HEK293 (cell line): Measurements from ENCODE around the gene MCU.

Source experiments
- CTCF ChIA-PET: fragments of 350-600 bp; formaldehyde crosslinking; extraction: SDS; loops from one replicate; lab custom pipeline; 2021; ENCODE audit warnings: antibody characterized with exemption; lab: Yijun Ruan, JAX
- POLR2A ChIA-PET: fragments of 300-600 bp; formaldehyde crosslinking; extraction: SDS; loops from one replicate; lab custom pipeline; 2020; ENCODE audit warnings: antibody characterized with exemption, inconsistent platforms; lab: Yijun Ruan, JAX
- H3K27ac ChIP-seq: fragments of 200-500 bp; sonication (Bioruptor generic); 2 replicates; pipeline ENCODE4 v1.5.1; 2014; ENCODE audit warnings: low read depth, low read length, control low read depth, inconsistent platforms; ENCODE audit errors: extremely low read depth
- H3K36me3 ChIP-seq, 2 experiments: fragments of 200-500 bp in 1 of 2; sonication (Bioruptor generic) in 1 of 2; 1 replicate in 1 of 2; 2 replicates in 1 of 2; pipeline ENCODE4 v1.5.1; 2014 to 2017; ENCODE audit warnings: inconsistent platforms in 2 of 2, low read length in 2 of 2; ENCODE audit not compliant: control insufficient read depth in 2 of 2, insufficient read depth in 1 of 2
- H3K4me1 ChIP-seq: fragments of 200-500 bp; sonication (Bioruptor generic); 2 replicates; pipeline ENCODE4 v1.5.1; 2014; ENCODE audit warnings: mild to moderate bottlenecking, low read length, inconsistent platforms; ENCODE audit not compliant: control insufficient read depth, insufficient read depth
- H3K4me3 ChIP-seq: 2 replicates; pipeline ENCODE4 v1.5.1; 2011; ENCODE audit warnings: low read depth, mild to moderate bottlenecking, control low read depth, low read length, moderate library complexity
- H3K9me3 ChIP-seq: fragments of 200-500 bp; sonication (Bioruptor generic); 2 replicates; pipeline ENCODE4 v1.5.1; 2014; ENCODE audit warnings: low read depth, low read length, inconsistent platforms; ENCODE audit not compliant: control insufficient read depth, insufficient read depth
- ELK4 ChIP-seq: IDR thresholded peaks from 2 replicates; pipeline ENCODE4 v1.6.1; 2011; ENCODE audit warnings: mild to moderate bottlenecking, low read depth, low read length, borderline replicate concordance
- PBX3 ChIP-seq: sonication (generic); formaldehyde crosslinking; IDR thresholded peaks from 2 replicates; pipeline ENCODE4 v1.8.1; 2022; ENCODE audit warnings: mild to moderate bottlenecking, moderate library complexity, missing genetic modification reagents
- PRDM10 ChIP-seq: fragments of 450-650 bp; formaldehyde crosslinking; IDR thresholded peaks from 2 replicates; pipeline ENCODE4 v1.5.1; 2016; ENCODE audit warnings: missing biosample characterization, missing genetic modification characterization
- SP2 ChIP-seq: fragments of 450-650 bp; formaldehyde crosslinking; IDR thresholded peaks from 2 replicates; pipeline ENCODE4 v1.5.1; 2016; ENCODE audit warnings: missing biosample characterization, missing genetic modification characterization
- WT1 ChIP-seq: fragments of 450-650 bp; formaldehyde crosslinking; IDR thresholded peaks from 2 replicates; pipeline ENCODE4 v1.5.1; 2016; ENCODE audit warnings: missing biosample characterization, missing genetic modification characterization
- ZBTB11 ChIP-seq: fragments of 450-650 bp; formaldehyde crosslinking; conservative IDR thresholded peaks from 2 replicates; pipeline ENCODE4 v1.5.1; 2016; ENCODE audit warnings: low read depth, missing biosample characterization, missing genetic modification characterization
- ZBTB7A ChIP-seq: fragments of 450-650 bp; formaldehyde crosslinking; IDR thresholded peaks from 2 replicates; pipeline ENCODE4 v1.5.1; 2016; ENCODE audit warnings: low read depth, missing biosample characterization, missing genetic modification characterization
- ZIC2 ChIP-seq: fragments of 450-650 bp; formaldehyde crosslinking; IDR thresholded peaks from 2 replicates; pipeline ENCODE4 v1.5.1; 2016; ENCODE audit warnings: missing biosample characterization, missing genetic modification characterization
- ZNF169 ChIP-seq: fragments of 450-650 bp; formaldehyde crosslinking; IDR thresholded peaks from 2 replicates; pipeline ENCODE4 v1.5.1; 2016; ENCODE audit warnings: missing biosample characterization, missing genetic modification characterization
- ZNF274 ChIP-seq, 2 experiments: fragments of 200-500 bp in 1 of 2; fragments of 450-650 bp in 1 of 2; sonication (Bioruptor generic) in 1 of 2; formaldehyde crosslinking in 1 of 2; IDR thresholded peaks; 2 replicates each; pipeline versions ENCODE4 v1.5.1 to v1.6.1; 2014 to 2016; ENCODE audit warnings: borderline replicate concordance in 1 of 2, inconsistent platforms in 1 of 2, low read length in 1 of 2, missing biosample characterization in 1 of 2, missing genetic modification characterization in 1 of 2
- ZNF426 ChIP-seq: fragments of 450-650 bp; formaldehyde crosslinking; IDR thresholded peaks from 2 replicates; pipeline ENCODE4 v1.5.1; 2017; ENCODE audit warnings: missing biosample characterization, missing genetic modification characterization, mild to moderate bottlenecking, inconsistent platforms, moderate library complexity
- ZNF449 ChIP-seq: fragments of 450-650 bp; formaldehyde crosslinking; IDR thresholded peaks from 2 replicates; pipeline ENCODE4 v1.5.1; 2017; ENCODE audit warnings: missing biosample characterization, mild to moderate bottlenecking, missing genetic modification characterization, moderate library complexity
- ZNF560 ChIP-seq: fragments of 450-650 bp; formaldehyde crosslinking; IDR thresholded peaks from 2 replicates; pipeline ENCODE4 v1.5.1; 2017; ENCODE audit warnings: missing biosample characterization, missing genetic modification characterization, borderline replicate concordance
- ZNF610 ChIP-seq: fragments of 450-650 bp; formaldehyde crosslinking; IDR thresholded peaks from 2 replicates; pipeline ENCODE4 v1.5.1; 2016; ENCODE audit warnings: missing biosample characterization, missing genetic modification characterization, borderline replicate concordance
- ZNF776 ChIP-seq: fragments of 450-650 bp; formaldehyde crosslinking; IDR thresholded peaks from 2 replicates; pipeline ENCODE4 v1.5.0; 2017; ENCODE audit warnings: missing biosample characterization, missing genetic modification characterization, borderline replicate concordance
- ZNF785 ChIP-seq: fragments of 450-650 bp; formaldehyde crosslinking; IDR thresholded peaks from 2 replicates; pipeline ENCODE4 v1.5.1; 2016; ENCODE audit warnings: missing biosample characterization, missing genetic modification characterization
- ZNF791 ChIP-seq: fragments of 450-650 bp; formaldehyde crosslinking; IDR thresholded peaks from 2 replicates; pipeline ENCODE4 v1.5.1; 2016; ENCODE audit warnings: missing biosample characterization, missing genetic modification characterization

Gene MCU

GRCh38 chr10:72808001-72808400 is 116.1 kb downstream of the MCU start:
- Histone ChIP-seq H3K27ac (no peak overlapping the region), H3K4me1 (peaks cover 14% of the 10 kb centered on the region), H3K9me3 (no peaks in the 10 kb centered on the region), H3K36me3 (no peaks in the 10 kb centered on the region), H3K4me3 (no peak overlapping the region)
- ChIA-PET POLR2A (no interaction called here), CTCF (no interaction called here)
- no peak for TF ChIP-seq ZNF791 (tag by site-specific recombination)
- no peak for TF ChIP-seq WT1 (tag by site-specific recombination)
- no peak for TF ChIP-seq ZNF610 (tag by site-specific recombination)
- no peak for TF ChIP-seq SP2 (tag by site-specific recombination)
- TF ChIP-seq ZNF449, result no peak
- TF ChIP-seq PRDM10 (tag by site-specific recombination), result no peak
- no peak for TF ChIP-seq ZNF785 (tag by site-specific recombination)
- TF ChIP-seq ELK4, result no peak
- no peak for TF ChIP-seq PBX3
- no peak for TF ChIP-seq ZNF426
- TF ChIP-seq ZBTB7A (tag by site-specific recombination), result no peak
- TF ChIP-seq ZNF169 (tag by site-specific recombination), result no peak
- no peak for TF ChIP-seq ZNF776

GRCh38 chr10:72809006-72809405 is 117.1 kb downstream of the MCU start:
- TF ChIP-seq ZIC2 (tag by site-specific recombination), result no peak
- TF ChIP-seq ZBTB11, result no peak
- TF ChIP-seq ZNF560 (tag by site-specific recombination), result no peak
- TF ChIP-seq ZNF274 (IDR thresholded peaks at IDR 0.05; ENCODE audit: low read length), result no peak
- no peak for TF ChIP-seq ZNF274 (tag by site-specific recombination; IDR thresholded peaks at IDR 0.05; ENCODE audit: borderline replicate concordance)
- no peaks in the 10 kb centered on the region for H3K36me3 ChIP-seq
- no peak overlapping the region for H3K27ac ChIP-seq
- H3K4me3 ChIP-seq, result no peak overlapping the region
- ChIA-PET POLR2A (no interaction called here), CTCF (interaction anchor here (0.5 kb wide), 1 partner anchor 27 kb away, joined by 3 read pairs; no protein-coding TSS in a partner anchor)
- no peaks in the 10 kb centered on the region for H3K9me3 ChIP-seq
- peaks cover 10% of the 10 kb centered on the region for H3K4me1 ChIP-seq
